IPS-18c (cell line): Measurements from ENCODE around the gene EFS.

Experiments
- H3K4me3 ChIP-seq: 2 replicates; pipeline ENCODE4 v1.7.0; 2013; ENCODE audit warnings: low read depth, mild to moderate bottlenecking, low read length, moderate library complexity; ENCODE audit not compliant: insufficient read depth
- H3K9me3 ChIP-seq: one replicate; pipeline ENCODE4 v1.6.1; 2013; ENCODE audit warnings: mild to moderate bottlenecking, low read length, moderate library complexity; ENCODE audit not compliant: control insufficient read depth, insufficient read depth

Gene EFS

GRCh38 chr14:23365036-23365731, at the start of gene EFS:
TSS of gene EFS (minus strand) at chr14:23365172. CDS start at chr14:23365025, 147 bp downstream.
- Histone ChIP-seq H3K4me3 (peak within 1 kb of the TSS; percentile 78), H3K9me3 (no peaks in the 10 kb centered on the region)

- H3K4me3 ChIP-seq = no peak overlapping the region
Measured at GRCh38 chr14:23414254-23414653, 49.3 kb upstream of the EFS start.

GRCh38 chr14:23413681-23414080, 48.7 kb upstream of the EFS start:
- Histone ChIP-seq H3K4me3 (no peak overlapping the region), H3K9me3 (peaks cover 2% of the 10 kb centered on the region)

More at GRCh38 chr14:23414254-23414653, 49.3 kb upstream of the EFS start:
- peaks cover 2% of the 10 kb centered on the region for H3K9me3 ChIP-seq

- H3K4me3 ChIP-seq = no peak overlapping the region
- H3K9me3 ChIP-seq = peaks cover 2% of the 10 kb centered on the region
Measured at GRCh38 chr14:23411563-23412525, 46.9 kb upstream of the EFS start.

GRCh38 chr14:23409966-23410635, 45.1 kb upstream of the EFS start:
- Histone ChIP-seq H3K4me3 (no peak overlapping the region), H3K9me3 (peaks cover 1% of the 10 kb centered on the region)

- Histone ChIP-seq H3K4me3 (no peak overlapping the region), H3K9me3 (no peaks in the 10 kb centered on the region)
Measured at GRCh38 chr14:23409475-23409874, 44.5 kb upstream of the EFS start.

GRCh38 chr14:23408307-23408630, 43.3 kb upstream of the EFS start:
- Histone ChIP-seq H3K4me3 (no peak overlapping the region), H3K9me3 (no peaks in the 10 kb centered on the region)

GRCh38 chr14:23407516-23408306, 42.7 kb upstream of the EFS start, which contains the start of gene MYH6:
TSS of gene MYH6 (minus strand) at chr14:23408273. CDS start at chr14:23407223, 1,050 bp downstream.
- H3K9me3 ChIP-seq = no peaks in the 10 kb centered on the region
- no peak within 1 kb of the TSS for H3K4me3 ChIP-seq

- Histone ChIP-seq H3K9me3 (no peaks in the 10 kb centered on the region), H3K4me3 (no peak overlapping the region)
Measured at GRCh38 chr14:23406725-23407355, 41.9 kb upstream of the EFS start.

GRCh38 chr14:23406244-23406643, 41.3 kb upstream of the EFS start:
- H3K4me3 ChIP-seq = no peak overlapping the region
- no peaks in the 10 kb centered on the region for H3K9me3 ChIP-seq

- Histone ChIP-seq H3K4me3 (no peak overlapping the region), H3K9me3 (no peaks in the 10 kb centered on the region)
Measured at GRCh38 chr14:23405516-23406025, 40.6 kb upstream of the EFS start.

- no peak overlapping the region for H3K4me3 ChIP-seq
- no peaks in the 10 kb centered on the region for H3K9me3 ChIP-seq
Measured at GRCh38 chr14:23405096-23405495, 40.1 kb upstream of the EFS start.

- Histone ChIP-seq H3K4me3 (no peak overlapping the region), H3K9me3 (no peaks in the 10 kb centered on the region)
Measured at GRCh38 chr14:23404331-23404900, 39.4 kb upstream of the EFS start.

GRCh38 chr14:23403908-23404307, 38.9 kb upstream of the EFS start:
- H3K4me3 ChIP-seq = no peak overlapping the region
- H3K9me3 ChIP-seq = no peaks in the 10 kb centered on the region

- no peak overlapping the region for H3K4me3 ChIP-seq
- H3K9me3 ChIP-seq = no peaks in the 10 kb centered on the region
Measured at GRCh38 chr14:23403139-23403438, 38.1 kb upstream of the EFS start.
